ENCODE results near the gene IZUMO1R.
"Not testable (repeated sequence)": the region's sequence is repeated elsewhere in the genome, so short reads cannot be mapped to it uniquely, and the experiment has no call there.

DNA sequence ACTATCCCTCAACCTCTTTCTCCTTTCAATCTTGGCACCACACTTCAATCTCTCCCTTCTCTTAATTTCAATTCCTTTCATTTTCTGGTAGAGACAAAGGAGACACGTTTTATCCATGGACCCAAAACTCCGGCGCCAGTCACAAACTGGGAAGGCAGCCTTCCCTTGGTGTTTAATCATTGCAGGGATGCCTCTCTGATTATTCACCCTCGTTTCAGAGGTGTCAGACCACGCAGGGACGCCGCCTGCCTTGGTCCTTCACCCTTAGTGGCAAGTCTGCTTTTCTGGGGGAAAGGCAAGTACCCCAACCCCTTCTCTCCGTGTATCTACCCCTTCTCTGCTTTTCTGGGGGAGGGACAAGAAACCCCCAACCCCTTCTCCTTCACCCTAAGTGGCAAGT is 41.9 kb downstream of the IZUMO1R start:
- TF ChIP-seq, protein P1, sequence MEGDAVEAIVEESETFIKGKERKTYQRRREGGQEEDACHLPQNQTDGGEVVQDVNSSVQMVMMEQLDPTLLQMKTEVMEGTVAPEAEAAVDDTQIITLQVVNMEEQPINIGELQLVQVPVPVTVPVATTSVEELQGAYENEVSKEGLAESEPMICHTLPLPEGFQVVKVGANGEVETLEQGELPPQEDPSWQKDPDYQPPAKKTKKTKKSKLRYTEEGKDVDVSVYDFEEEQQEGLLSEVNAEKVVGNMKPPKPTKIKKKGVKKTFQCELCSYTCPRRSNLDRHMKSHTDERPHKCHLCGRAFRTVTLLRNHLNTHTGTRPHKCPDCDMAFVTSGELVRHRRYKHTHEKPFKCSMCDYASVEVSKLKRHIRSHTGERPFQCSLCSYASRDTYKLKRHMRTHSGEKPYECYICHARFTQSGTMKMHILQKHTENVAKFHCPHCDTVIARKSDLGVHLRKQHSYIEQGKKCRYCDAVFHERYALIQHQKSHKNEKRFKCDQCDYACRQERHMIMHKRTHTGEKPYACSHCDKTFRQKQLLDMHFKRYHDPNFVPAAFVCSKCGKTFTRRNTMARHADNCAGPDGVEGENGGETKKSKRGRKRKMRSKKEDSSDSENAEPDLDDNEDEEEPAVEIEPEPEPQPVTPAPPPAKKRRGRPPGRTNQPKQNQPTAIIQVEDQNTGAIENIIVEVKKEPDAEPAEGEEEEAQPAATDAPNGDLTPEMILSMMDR (IDR thresholded peaks at IDR 0.05): not testable (repeated sequence)
- not testable (repeated sequence) for TF ChIP-seq SIN3A (IDR thresholded peaks at IDR 0.05; ENCODE audit: borderline replicate concordance, insufficient read depth, low read depth, low read length); POLR2AphosphoS5 (IDR thresholded peaks at IDR 0.05; ENCODE audit: low read depth, low read length); TCF7L2 (IDR thresholded peaks at IDR 0.05; ENCODE audit: low read depth, low read length)
- TF ChIP-seq, protein P2, sequence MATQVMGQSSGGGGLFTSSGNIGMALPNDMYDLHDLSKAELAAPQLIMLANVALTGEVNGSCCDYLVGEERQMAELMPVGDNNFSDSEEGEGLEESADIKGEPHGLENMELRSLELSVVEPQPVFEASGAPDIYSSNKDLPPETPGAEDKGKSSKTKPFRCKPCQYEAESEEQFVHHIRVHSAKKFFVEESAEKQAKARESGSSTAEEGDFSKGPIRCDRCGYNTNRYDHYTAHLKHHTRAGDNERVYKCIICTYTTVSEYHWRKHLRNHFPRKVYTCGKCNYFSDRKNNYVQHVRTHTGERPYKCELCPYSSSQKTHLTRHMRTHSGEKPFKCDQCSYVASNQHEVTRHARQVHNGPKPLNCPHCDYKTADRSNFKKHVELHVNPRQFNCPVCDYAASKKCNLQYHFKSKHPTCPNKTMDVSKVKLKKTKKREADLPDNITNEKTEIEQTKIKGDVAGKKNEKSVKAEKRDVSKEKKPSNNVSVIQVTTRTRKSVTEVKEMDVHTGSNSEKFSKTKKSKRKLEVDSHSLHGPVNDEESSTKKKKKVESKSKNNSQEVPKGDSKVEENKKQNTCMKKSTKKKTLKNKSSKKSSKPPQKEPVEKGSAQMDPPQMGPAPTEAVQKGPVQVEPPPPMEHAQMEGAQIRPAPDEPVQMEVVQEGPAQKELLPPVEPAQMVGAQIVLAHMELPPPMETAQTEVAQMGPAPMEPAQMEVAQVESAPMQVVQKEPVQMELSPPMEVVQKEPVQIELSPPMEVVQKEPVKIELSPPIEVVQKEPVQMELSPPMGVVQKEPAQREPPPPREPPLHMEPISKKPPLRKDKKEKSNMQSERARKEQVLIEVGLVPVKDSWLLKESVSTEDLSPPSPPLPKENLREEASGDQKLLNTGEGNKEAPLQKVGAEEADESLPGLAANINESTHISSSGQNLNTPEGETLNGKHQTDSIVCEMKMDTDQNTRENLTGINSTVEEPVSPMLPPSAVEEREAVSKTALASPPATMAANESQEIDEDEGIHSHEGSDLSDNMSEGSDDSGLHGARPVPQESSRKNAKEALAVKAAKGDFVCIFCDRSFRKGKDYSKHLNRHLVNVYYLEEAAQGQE (IDR thresholded peaks at IDR 0.05; ENCODE audit: insufficient read depth in 1 of 2, low read depth in 2 of 2, low read length in 1 of 2): not testable (repeated sequence)

Data from Panc1 (cell line).